Non-pigmented ciliary epithelial cell (primary cell): Measurements from ENCODE around the gene HDAC4.

Source experiments
- DNase-seq: peaks from one replicate; pipeline ENCODE4 v3.0.0-alpha.2; 2010; ENCODE audit warnings: low read depth

The HDAC4 gene

DNA sequence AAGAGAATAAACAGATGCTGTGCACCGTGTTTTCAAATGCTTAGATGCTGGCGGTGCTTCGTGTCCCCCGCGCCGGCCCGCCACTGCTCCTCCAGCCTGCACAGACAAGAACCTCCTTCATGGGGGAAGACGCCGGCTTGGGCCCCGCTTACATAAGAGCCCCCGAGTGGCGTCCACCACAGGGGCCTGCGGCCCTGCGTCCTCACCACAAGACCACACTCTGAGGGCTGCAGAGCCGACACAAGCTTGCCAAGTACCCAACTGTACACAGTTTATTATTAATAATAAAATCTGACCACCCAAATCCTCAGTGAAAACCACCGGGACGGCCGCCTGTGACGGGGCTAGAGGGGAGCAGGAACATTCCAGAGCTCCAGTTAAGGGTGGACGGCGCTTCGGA, 232.2 kb downstream of the HDAC4 start:
- no peak for DNase-seq

DNA sequence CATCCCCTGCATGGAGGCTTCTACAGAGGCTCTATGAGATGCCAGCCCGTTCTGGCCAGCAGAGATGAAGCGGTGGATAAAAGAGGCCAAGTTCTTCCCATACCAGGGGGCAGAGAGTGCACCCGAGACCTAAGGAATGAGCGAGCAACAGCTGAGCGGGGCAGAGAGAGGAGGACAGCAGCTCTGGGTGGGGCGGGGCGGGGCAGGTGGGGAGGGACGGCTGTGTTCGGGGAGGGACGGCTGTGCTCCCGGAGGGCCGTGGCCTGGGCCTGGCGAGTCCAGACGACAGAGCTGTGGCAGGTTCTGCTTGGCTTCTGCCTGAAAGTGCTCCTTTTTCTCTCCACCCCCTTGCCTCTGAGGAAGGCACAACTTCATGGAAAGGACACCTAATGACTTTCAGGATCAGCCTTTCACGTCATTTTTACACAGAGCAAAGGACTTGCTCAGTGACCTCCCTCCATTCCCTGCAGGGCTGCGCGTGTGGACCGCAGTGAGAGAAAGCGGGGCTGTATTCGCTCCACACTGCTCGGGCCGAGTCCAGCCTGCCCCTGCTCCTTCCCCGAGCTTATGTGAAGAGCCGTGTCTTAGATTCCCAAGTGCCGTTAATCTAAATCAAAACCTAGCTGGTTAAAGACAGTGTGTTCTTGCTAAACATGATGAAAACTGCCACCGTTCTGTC, 232.9 kb downstream of the HDAC4 start:
- DNase-seq = no peak

DNA sequence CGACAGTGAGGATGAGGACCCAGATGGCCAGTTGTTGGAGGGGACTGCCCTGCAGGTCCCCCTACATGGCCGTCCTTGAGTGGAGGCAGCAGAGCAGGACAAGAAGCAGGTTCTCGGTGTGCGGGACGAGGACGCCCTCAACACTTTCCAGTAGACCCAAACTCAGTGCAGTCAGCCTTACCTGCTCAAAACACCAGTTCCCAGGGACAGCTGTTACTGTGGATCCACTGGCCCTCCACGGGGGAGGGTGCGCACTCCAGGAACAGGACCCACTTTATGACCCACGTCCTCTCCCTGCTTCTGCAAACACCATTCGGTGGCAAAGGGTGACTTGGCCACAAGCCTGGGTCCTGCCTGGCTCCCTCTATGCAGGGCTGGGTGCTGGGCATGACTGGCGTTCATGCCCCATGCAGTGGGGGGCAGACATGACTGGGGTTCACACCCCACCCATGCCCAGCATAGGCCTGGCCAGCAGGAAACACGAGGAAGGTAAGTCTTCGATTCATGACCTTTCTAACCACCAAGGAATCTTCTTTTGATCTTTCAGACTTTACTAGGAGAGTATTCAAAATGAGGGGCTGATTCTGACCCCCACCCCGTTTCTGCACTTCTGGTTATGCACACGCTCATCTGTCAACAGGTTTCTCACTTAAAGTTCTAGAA, 233.7 kb downstream of the HDAC4 start:
- DNase-seq = no peak

DNA sequence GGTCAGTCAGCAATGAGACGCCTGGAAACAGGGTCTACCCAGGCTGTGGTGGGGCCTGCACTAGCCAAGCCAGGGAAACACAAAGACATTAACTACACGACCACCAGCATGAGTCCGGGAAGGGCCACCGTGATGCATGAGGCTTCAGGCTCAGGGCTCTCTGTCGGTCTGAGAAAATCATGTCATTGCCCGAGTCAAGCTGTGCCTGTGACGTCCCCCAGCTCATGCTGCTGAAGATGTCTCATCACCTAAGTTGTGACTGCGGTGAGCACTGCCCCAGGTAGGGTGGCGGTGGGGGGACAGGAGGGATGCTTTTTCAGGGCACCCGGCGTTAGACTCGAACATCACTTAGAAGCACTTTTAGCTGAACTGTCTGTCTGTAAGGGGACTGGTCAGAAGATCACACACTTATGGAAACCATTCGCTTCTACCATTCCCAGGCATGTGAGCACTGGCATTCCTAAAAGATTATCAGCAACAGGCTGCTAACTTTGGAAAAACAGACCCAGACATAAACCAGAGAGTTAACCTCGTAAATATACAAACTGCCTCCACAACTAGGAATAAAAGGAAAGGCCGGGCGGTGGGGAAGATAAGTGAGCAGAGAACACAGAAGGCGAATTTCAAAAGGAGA, 234.5 kb downstream of the HDAC4 start:
- no peak for DNase-seq

DNA sequence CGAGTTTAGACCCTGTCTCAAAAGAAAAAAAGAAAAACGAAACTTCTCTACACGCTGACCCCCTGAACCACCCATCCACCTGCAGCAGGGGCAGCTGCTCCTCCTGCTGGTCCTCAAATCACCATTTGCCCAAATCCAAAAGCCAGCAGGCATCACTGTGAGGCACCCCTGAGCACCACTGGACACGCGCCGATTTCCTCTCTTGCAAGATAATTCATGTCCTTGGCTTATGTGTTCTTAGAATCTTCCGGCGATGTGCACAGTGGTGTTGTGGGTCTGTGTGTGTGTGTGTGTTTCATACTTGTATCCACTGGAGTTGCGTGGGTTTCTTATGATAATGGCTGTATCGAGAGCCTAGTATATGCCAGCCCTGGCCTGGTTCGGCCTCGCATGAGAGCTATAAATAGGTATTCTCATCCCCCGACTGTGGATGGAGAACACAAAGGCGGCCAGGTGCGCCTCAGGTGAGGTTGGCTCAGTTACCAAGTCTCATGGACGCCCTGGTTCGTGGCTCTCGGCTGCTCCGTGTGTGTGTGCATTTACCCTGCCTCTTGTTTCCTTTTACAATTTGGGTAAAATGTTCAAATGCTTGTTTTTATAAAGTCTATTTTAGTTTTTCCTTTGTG, 235.5 kb downstream of the HDAC4 start:
- no peak for DNase-seq

DNA sequence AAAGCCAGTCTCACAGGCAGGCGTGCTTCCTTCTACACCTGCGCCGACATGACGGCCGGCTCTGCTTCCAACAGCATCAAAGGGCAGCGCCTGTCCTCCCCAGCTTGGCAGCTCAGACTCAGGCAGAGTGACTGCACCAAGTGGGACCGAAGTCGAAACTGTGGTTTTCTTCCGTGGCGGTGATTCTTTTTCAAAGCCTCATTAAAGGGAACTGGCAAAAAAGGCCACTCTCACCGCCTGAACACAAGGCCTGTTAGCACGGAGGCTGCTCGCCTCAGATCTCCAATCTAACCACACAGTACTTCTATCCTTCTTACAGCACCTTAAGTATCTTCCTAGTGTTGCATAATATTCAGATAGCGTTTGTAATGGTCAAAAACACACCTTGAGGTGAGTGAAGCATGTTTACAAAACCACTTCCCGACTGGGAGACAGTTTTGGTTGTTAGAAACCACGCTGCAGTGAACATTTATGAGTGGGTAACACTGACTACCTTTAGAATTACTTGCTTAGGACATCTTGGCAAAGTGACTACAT, 236.4 kb downstream of the HDAC4 start:
- no peak for DNase-seq

DNA sequence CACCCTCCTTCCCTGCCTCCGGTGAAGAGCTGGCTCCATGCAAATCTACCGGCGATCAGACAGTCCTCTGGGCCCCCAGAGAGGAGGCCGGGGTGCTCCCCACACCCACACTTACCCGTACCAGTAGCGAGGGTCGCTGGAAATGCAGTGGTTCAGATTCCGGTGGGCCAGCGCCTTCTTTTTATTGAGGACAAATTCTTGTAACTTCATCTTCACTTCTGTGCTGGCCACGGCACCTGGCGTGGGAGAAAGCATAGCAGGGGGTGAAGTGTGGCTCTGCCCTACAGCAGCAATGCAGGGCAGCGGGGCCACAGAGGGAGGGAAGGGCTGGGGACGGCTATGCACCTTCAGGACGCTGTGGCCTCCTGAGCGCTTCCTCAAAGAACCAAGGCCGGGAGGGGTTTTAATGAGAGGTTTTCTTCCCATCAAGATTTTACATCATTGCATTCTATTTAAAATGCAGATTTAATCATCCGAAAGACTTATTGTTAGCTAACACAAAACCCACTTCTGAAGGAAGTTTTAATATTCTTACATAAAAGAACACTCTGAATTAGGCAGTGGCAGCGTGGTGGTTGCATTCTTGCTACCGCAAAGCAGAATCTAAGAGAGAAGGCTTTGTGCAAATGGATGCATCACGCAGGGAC, 237.0 kb downstream of the HDAC4 start:
- DNase-seq = no peak

DNA sequence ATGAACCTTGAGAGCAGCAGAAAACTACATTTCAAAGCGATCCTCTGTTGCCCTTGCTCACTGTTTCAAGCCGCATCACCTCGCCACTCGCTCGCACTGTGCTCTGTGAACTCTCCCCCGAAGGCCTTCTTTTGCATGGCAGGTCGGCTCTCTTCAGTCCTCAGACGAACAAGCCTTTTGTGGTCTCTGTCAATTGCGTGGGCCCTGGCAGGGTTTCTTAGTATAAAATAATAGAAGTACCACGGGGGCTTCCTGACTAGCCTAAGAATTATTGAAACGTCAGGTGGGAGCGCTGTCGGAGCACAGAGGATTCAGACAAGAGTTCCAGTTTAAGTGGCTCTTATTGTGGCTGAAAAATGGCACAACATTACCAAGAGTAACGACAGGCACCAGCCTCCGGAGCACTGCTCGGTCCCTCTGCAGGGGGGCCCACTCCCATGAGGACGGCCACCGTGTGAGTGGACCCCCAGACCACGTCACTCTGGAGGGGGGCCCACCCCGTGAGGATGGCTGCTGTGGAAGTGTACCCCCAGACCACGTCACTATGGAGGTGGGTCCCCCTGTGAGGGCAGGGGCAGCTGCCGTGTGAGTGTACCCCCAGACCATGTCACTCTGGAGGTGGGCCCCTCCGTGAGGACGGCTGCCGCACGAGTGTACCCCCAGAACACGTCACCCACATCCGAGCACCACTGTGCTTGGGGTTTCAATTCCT, 237.7 kb downstream of the HDAC4 start:
- DNase-seq = no peak

DNA sequence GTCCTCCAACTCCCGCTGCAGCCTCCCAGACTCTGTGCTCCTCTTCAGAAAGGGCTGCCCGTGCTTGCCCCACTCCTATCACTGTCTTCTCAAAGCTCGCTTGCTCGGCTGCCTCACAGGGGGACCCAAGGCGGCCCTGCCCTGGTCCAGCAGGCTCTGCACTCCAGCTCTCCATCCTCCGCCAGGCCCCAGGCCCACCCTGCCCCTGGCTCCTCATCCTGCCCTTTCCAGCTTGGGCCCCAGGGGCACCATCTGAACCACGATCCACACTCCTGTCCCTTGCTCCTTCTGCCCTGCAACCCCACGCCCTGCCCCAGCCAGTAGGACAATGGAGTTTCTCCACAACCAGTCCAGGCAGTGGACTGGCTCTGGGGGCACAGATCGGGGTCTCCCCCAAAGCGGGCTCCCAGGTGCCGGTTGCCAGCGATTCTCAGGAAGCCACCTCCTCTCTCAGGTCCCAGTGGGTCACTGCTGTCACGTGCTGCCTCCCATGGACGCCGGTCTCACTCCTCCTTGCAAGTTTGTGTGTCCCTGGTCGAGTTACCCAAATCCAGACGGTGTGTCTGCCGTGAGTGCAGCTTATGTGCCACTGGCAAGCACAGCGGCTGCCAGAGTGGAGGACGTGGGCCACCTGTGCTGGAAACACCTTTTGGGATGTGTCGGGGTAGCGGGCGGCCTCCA, 238.5 kb downstream of the HDAC4 start:
- DNase-seq = no peak

DNA sequence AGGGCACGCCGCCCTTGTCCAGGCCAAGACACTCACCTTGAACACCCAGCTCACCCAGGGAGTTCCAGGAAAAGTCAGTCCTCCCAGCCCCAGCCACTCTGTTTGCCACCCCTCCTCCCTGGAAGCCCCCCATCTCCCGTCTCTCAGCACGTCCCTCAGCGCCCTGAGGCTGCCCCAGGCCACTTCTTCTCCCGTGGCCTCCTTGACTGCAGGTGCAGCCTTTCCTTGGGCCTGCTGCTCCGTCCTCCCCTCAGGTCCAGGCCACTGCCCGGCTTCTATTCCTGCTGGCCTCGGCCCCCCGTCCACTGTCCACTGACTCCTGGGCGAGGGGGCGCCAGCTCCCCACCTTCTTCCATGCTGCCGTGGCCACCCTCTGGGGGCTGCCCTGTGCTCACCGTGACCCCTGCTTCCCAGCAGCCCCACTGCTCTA, 239.1 kb downstream of the HDAC4 start:
- DNase-seq = no peak

DNA sequence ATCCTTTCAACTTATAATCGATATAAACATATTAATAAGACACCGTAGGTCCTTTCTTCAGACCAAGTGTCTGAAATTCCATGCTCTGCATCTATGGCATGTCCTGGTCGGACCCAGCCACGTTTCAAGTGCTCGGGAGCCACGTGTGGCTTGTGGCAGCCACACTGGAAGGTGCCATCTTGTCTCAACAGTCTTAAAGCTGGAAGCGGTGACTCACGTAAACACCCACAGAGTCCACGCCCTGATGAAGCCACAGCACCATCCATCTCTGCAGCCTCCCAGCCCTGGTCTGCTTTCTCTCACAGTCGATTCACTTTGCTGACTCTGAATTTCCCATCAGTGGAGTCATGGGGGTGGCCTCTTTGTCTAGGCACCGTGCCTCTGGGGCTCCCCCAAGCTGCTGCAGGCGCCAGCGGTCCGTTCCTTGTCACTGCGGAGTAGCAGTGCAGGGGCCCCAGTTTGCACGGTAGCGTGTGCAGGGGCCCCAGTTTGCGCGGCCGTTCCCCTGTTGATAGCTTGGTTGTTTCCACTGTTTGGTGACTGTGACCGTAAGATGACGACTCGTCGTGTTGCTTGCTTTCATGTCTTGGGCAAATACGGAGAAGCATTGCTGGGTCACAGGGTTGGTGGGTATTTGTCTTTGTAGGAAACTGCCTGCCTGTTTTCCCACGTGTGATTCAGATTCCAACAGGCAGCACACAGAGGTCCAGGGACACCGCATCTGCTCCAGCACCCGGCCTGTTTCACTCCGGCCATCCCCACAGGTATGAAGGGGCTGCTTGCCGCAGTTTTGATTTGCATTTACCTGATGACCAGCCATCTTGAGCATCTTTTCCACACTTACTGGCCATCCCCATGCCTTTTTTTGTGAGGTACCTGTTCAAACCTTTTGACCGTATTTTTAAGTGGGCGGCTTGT, 240.3 kb downstream of the HDAC4 start:
- DNase-seq = no peak

DNA sequence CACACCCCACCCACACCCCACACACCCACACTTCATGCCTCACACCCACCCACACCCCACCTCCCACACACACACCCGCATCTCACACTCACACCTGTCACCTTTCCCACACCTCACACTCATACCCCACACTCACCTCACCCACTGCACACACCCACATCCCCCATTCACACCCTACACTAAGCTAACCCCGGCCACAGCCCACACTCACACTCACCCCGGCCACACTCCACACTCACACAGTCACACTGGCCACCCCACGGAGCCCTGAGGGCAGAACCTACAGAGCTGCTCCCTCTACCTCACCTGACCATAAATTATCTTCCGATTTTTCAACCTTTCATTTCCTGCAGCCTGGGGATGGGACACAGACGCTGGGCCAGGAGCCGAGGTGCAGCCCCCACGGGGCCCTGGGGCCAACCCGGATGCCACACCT, 241.3 kb downstream of the HDAC4 start:
- DNase-seq = no peak

DNA sequence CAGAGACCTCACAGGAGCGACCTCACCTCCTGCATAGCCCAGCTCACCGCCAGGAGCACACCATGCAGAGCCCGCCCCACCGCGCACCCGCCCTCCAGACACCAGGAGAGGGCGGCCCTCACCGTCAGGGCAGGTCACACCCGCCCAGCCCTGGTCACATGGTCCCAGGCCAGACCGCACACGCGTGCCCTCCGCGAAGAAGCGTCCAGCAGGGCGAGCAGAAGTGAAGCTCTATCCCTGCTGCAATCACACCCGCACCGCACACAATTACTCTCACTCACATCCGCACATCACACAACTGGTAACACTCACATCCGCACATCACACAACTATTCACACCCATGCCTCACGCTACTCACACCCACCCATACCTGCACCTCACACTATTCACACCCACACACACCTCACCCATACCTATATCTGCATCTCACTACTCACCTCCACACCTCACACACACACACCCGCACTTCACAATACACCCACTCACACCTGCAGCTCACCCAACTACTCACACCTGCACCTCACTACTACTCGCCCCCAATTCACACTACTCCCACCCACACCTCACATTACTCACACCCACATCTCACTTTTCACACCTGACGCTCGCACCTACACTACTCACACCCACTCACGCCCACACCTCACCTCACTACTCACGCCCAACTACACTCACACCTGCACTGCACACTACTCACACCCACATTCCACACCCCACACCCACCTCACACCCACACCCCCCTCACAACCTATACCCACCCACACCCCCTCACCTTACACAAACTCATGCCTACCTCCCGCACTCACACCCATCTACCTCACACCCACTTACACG, 242.0 kb downstream of the HDAC4 start:
- no peak for DNase-seq

DNA sequence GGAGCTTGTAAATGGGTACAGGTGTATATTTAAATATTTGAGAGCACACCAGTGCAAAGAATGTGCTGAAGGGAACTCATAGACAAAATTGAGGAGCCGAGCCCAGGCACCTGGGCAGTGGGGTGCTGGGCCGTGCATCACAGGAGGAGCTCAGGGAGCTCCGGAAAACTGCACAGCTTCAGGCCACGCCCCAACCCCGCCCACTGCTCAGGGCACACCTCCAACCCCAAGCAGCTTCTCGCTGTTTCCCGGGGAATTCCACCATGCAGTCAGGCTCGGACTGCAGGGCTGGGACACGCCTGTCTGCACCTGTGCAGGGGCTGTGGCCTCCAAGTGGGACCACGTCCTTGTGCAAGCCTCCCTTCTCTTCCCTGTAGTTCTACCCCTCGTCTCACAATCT, 243.0 kb downstream of the HDAC4 start:
- DNase-seq = no peak

DNA sequence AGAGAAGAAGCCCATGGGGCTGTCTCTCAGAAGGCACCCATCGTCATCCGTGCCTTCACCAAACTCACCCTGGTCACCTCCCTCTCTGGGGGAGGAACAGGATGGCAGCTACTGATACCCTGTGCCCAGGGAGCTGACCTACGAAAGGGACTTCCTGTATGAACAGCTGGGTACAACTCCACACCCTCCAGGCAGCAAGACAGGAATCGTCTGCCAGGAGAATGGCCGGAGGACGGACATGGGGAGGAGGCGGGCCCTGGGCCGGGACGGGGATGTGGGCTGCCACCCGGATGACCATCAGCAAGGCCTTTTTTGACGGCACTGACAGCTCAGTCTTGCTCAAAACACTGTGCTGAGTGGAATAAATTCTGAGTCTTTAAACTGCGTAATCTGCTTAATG, 243.6 kb downstream of the HDAC4 start:
- no peak for DNase-seq

DNA sequence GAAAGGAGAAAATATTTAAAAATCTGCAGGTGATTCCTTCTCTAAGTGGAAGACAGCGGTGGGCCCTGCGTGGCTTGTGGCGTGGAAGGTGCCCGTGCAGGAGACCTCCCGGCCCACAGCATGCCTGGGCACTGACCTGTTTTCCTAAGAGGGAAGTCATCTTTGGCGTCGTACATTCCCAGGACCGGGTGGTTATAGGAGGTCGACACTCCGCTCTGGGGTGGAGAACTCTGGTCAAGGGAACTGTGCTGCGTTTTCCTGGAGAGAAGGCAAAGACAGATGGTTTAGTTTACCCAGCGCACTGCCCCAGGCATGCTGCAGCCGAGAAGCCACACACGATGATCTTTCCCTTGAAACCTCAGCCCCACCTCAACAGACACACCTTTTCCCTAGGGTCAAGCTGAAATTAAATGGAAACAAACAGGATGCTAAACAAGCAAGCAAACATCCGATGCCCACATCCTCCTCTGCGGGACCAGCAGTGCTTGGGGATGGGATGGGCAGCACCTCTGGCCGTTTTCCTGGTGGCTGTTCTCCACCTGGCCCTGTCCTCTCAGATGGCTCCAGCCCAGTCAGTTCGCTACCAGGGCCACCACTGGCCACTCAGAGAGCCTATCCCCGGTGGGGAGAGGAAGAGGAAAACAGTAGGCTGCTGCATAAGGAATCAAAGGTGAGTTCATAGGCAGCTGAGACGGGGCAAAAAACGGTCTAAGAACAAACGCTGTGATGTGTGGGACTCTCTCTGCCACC, 244.1 kb downstream of the HDAC4 start:
- no peak for DNase-seq

DNA sequence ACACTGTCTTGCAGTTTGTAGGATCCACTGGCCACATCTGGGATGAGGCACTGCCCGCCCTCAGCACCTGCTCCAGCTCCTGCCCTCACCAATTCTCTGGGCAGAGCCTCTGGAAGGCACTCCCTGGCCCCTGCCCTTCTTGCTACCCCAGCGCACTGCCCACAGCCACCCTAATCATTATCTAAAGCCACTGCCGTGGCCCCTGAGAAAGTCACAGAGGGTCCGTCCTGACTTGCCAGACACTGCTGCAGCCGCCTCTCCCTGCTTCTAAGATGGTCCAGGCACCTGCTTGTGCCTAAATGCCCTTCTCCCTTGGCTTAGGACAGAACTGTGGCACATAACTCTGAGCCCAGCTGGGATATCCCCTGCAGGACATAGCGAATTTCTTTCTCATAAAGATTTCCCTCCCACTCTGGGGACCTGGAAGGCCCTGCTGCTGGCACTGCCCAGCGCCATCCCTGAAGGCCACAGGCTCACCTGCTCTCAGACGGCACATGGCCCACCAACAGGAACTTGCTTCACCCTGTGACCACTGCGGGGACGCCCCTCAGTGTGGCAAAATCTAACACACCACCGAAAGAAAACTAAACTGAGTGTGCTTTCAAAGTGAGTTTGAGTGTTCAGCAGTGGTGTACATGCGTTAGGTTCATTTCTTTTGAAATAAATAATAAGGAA, 244.9 kb downstream of the HDAC4 start:
- DNase-seq = no peak
